Measurements from ENCODE around the gene CMIP. TPM values are rescaled to one million over a fixed set of nuclear protein-coding genes. Genes with fewer than 3 reads are reported as not detected.
"Not testable (repeated sequence)": the region's sequence is repeated elsewhere in the genome, so short reads cannot be mapped to it uniquely, and the experiment has no call there.

The CMIP gene
- polyA plus RNA-seq, 1 donor = 11.9 TPM

GRCh38 chr16:81680444-81681275 is 236.1 kb downstream of the CMIP start:
- no peak for DNase-seq (ENCODE audit: low read depth)

GRCh38 chr16:81681311-81681710 is 236.7 kb downstream of the CMIP start:
- DNase-seq (ENCODE audit: low read depth) = no peak

- DNase-seq (ENCODE audit: low read depth) = no peak
These were observed 239.7 kb downstream of the CMIP start for GRCh38 chr16:81684242-81684837.

- DNase-seq (ENCODE audit: low read depth) = no peak
These were observed 240.3 kb downstream of the CMIP start for GRCh38 chr16:81684901-81685300.

- DNase-seq (ENCODE audit: low read depth) = no peak
These were observed 242.0 kb downstream of the CMIP start for GRCh38 chr16:81686391-81687130.

GRCh38 chr16:81687131-81687456 is 242.5 kb downstream of the CMIP start:
- DNase-seq (ENCODE audit: low read depth) = no peak

GRCh38 chr16:81688182-81688581 is 243.6 kb downstream of the CMIP start:
- no peak for DNase-seq (ENCODE audit: low read depth)

DNA sequence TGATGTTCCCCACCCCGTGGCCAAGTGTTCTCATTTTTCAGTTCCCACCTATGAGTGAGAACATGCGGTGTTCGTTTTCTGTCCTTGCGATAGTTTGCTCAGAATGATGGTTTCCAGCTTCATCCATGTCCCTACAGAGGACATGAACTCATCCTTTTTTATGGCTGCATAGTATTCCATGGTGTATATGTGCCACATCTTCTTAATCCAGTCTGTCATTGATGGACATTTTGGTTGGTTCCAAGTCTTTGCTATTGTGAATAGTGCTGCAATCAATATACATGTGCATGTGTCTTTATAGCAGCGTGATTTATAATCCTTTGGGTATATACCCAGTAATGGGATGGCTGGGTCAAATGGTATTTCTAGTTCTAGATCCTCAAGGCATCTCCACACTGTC is 244.2 kb downstream of the CMIP start:
- DNase-seq (ENCODE audit: low read depth) = not testable (repeated sequence)

- DNase-seq (ENCODE audit: low read depth) = no peak
These were observed 247.4 kb downstream of the CMIP start for GRCh38 chr16:81692021-81692420.

- no peak for DNase-seq (ENCODE audit: low read depth)
These were observed 248.0 kb downstream of the CMIP start for GRCh38 chr16:81692571-81692970.

GRCh38 chr16:81693041-81693743 is 248.6 kb downstream of the CMIP start:
- no peak for DNase-seq (ENCODE audit: low read depth)

DNA sequence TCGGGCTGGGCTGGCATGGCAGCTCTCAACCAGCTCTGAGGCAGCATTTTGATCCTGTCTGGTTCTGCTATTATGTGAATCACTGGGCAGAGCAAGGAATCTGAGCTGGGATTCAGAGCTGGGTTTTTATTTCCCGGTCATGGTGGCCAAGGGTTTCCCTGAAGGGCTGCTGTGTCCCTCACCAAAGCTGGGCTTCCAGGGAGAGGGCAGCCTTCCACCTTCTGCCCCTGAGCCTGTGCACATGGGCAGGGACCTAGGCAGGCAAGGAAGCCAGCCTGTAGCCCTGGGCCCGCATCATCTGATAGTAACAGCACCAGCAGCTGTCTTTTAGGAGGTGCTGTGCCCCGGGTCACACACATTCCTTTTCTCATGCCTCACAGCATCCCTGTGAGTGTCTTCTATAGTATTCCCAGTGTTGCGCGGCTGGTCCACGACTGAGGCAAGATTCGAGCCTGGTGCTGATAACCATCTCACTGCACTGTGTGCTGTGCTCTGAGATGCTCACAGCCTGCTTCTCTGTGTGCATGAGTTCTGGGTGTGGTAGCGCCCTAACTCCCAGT is 249.2 kb downstream of the CMIP start:
- no peak for DNase-seq (ENCODE audit: low read depth)

GRCh38 chr16:81694494-81695280 is 250.1 kb downstream of the CMIP start:
- no peak for DNase-seq (ENCODE audit: low read depth)

DNA sequence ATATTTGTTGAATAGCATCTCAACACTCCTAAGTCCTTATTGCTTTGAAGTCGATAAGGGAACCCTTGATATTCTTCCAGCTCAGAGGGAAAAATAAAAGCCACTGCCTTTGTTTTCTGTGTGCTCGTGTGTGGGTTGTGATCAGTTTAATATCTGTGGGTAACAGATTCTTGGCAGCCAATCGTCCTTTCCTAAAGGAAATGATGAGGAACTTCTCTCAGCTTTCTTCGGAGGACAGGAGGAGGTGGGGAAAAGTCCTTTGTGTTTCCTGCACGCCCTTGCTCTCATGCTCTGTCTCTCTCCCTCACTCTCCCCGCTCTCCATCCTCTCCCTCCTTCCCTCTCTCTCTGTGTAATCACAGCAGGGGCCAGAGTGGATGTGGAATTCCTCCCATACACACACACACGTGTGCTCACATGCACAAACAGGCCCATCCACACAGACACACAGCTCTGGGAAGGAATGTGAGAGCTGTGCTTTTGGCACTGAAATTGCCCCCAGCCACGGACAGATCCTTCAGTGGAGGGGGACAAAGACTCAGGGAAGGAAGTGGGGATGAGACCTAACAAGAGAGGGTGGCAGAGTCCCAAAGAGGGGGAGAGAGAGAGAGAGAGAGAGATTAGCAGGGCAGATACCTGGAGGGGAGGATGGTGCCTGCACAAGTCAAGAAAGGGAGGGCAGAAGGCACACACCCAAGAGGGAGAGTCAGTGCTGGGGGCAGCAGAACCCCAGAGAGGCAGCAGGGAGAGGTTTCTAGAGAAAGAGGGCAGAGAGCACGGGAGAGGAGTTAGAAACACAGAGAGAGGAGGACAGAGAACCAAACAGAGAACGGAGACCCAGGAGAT is 250.9 kb downstream of the CMIP start:
- DNase-seq (ENCODE audit: low read depth) = no peak

GRCh38 chr16:81696166-81696960 is 251.8 kb downstream of the CMIP start:
- no peak for DNase-seq (ENCODE audit: low read depth)

- no peak for DNase-seq (ENCODE audit: low read depth)
These were observed 252.5 kb downstream of the CMIP start for GRCh38 chr16:81696961-81697615.

- no peak for DNase-seq (ENCODE audit: low read depth)
These were observed 253.2 kb downstream of the CMIP start for GRCh38 chr16:81697616-81698309.

- no peak for DNase-seq (ENCODE audit: low read depth)
These were observed 253.7 kb downstream of the CMIP start for GRCh38 chr16:81698310-81698641.
